ENCODE results near the gene CD300LG.

DNA sequence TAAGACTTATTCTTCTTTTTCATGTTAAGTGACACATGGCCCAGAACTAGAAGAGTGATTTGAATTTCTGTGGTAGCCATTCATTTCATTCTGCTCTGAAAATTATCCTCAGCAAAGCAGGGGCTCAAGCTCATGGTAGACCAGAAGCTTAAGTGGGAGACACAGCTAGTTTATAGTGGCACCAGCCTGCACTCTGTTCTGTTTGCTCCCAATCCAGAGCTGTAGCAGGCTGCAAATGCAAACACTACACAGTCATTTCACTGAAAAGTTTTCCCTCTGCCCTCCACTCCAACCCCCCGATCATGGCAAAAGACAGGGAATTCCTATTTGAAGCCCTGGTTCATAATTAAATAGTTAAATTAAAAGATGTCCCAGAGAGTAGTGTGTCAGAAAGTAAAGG lies 43.3 kb downstream of the CD300LG start:
- TF ChIP-seq, protein P1, sequence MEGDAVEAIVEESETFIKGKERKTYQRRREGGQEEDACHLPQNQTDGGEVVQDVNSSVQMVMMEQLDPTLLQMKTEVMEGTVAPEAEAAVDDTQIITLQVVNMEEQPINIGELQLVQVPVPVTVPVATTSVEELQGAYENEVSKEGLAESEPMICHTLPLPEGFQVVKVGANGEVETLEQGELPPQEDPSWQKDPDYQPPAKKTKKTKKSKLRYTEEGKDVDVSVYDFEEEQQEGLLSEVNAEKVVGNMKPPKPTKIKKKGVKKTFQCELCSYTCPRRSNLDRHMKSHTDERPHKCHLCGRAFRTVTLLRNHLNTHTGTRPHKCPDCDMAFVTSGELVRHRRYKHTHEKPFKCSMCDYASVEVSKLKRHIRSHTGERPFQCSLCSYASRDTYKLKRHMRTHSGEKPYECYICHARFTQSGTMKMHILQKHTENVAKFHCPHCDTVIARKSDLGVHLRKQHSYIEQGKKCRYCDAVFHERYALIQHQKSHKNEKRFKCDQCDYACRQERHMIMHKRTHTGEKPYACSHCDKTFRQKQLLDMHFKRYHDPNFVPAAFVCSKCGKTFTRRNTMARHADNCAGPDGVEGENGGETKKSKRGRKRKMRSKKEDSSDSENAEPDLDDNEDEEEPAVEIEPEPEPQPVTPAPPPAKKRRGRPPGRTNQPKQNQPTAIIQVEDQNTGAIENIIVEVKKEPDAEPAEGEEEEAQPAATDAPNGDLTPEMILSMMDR (conservative IDR thresholded peaks at IDR 0.05) = no peak
- no peak for TF ChIP-seq EZH2 (IDR thresholded peaks at IDR 0.05; ENCODE audit: low read depth)
